SK-N-MC (cell line): ENCODE results near the gene CSMD2.

Source experiments
- EZH2 ChIP-seq: fragments of 200-600 bp; sonication (generic); IDR thresholded peaks from one replicate; pipeline ENCODE4 v1.6.1; 2017; ENCODE audit warnings: antibody characterized with exemption
- POLR2AphosphoS5 ChIP-seq: IDR thresholded peaks from 2 replicates; pipeline ENCODE4 v1.6.1; 2012; ENCODE audit warnings: mild to moderate bottlenecking, low read depth, low read length, borderline replicate concordance

GRCh38 chr1:33872683-33873082, 292.3 kb downstream of the CSMD2 start:
- TF ChIP-seq POLR2AphosphoS5 = no peak
- no peak for TF ChIP-seq EZH2
